ENCODE data around the gene SERPINA4.

The SERPINA4 gene

DNA sequence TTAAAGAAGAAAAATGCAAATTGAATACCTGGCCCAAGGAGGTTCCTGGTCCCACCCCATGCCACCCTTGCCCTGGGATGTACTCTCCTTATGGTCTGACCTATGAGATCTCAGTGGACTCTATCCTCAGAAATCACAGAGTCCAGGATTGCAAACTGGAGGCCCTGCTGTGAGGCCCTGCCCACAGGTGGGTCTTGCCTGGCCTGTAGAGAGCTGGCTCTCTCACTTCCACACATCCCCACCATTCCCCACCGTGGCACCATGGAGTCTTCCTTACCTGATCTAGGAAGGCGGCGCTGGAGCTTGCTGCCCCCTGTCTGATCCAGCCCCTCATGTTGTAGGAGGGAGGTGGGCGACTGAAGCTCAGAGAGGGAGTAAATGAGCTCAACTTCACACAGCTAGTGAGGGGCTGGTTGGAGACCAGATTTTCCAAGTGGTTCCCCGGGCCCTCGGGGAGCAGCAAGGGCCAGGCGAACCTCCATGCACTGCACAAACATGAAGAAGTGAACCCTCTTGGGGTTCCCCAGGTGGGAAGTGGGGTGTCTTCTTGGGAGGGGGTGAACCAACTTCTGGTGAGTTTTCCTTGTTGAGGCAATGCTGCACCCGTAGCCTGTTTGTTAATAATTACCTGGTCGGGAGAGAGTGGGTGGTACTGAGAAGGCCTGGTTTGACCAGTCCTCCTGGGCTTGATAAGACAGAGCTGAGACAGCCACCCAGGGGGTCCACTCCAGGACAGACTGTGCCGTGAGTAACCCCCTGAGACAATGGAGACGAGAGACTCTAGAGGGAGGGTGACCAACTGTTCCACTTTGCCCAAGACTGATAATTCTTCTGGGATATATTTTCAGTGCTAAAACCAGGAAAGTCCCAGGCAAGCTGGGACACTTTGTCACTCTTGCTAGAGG, at the start of gene SERPINA4:
Gene SERPINA4 (plus strand): TSS at position 692 of the 905 bp plus-strand sequence. CDS start 2,041 bp downstream, outside the sequence.
- DNase-seq: no peak

DNA sequence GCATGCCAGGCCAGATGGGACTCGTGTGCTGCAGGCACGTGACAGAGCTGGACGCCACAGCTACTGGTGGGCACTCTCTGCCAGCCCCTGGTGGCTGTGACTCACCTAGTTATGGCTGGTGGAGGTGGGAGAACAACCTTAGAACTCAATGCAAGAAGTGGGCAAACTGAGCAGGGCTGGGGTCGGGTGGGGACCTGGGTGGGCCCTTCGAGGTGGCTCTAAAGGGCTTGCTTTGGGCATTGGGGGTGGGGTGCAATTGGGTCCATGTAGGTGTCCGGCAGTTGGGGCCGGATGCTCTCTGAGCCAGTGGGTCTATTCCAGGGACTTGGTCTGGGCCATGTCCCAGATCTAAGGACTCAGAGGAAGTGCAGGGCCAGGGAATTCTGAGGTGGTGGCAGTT, 46.9 kb upstream of the SERPINA4 start:
- DNase-seq: no peak

GRCh38 chr14:94515426-94515825, 45.8 kb upstream of the SERPINA4 start:
- DNase-seq: no peak

DNA sequence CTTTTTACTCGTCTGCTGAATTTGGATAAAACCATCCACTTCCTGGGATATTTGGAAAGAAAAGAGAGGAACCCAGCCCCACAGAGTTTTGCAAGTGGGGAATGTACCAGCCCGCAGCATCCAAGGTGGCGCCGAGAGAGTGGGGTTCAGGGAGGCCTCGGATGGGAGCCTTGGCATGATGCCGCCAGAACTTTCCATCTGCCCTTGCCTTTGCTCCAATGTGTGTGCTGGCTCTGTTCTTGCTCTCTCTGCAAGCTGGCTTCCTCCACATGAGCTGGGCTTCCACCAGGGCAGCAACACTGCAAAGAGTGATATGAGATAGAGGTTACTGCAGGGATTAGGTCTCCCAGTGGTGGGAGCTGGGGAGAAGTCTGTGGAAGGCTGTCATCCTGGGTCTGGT, 45.4 kb upstream of the SERPINA4 start:
- no peak for DNase-seq

- no peak for DNase-seq
Observed at GRCh38 chr14:94517248-94517640, 44.0 kb upstream of the SERPINA4 start.

DNA sequence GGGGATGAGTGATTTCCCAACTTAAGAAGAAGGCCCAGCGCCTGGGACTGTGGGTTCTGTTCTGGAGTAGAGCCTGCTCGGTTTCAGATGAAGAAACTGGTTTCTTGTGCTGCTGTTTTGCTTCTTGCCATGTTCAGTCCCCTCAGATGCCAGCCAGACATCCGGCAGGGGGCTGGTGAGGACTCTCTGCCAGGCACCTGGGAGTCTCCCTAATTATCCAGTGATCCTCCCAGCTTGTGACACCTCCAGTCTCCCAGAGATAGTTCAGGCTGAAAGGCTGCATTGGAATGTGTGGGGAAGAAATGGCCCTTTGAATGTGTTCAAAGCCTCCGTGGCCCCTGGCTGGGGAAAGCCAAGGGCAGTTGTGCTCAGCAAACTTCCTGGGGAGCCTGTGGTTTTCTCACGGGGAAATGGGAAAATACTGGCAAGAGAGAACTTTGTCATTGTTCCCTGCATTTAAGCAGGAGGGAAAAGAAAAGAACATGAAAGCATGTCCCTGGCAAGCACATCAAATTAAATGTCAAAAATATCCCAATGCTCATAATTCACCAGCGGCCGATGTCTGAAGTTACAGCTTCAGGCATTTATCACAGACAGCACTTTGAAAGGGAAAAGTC, 43.5 kb upstream of the SERPINA4 start:
- no peak for DNase-seq

- DNase-seq: no peak
Observed at GRCh38 chr14:94521375-94522114, 39.7 kb upstream of the SERPINA4 start.

DNA sequence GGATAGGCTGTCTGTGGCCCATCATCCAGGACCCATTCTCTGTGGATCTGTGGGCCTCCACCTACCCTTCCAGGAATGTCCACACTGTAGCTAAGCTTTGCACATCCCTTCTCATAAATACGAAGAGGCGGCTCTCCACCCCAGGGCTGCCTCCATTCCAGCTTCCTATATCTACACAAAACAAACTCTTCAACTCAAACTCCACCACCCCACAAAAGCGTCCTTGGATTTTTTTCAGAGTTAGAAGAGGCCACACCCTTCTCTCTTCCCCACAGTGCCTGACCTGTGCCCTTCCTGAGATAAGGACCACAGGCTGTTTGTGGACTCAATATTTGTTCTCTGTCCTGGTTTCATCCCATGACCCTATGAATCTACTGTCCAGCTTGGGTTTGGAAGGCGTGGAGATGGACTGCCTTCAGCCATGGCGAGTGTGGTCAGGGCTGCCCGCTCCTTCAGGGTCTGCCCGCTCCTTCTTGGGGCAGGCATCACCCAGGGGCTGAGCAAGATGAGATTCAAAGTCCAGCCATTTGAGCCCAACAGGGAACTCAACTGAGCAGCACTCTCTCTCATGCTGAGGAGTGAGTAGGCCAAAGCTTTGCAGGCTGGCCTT, 39.0 kb upstream of the SERPINA4 start:
- no peak for DNase-seq

DNA sequence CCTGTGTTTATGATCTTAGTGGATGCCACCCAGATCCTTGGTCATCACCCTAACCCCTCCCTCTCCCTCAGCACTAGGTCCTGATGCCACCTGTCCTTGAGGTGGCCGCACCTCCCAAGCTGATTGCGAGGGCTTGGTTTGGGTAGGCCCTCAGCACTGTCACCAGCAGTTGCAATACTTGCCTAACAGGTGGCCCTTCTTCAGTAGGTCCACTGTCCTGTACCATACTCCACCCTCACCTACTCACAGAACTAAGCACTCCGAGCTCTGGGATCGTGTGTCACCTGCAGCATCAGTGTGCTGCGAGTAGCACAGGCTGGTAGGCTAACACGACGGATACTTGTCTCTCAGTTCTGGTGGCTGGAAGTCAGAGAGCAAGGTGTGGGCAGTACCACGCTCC, 38.0 kb upstream of the SERPINA4 start:
- no peak for DNase-seq

- no peak for DNase-seq
Observed at GRCh38 chr14:94524093-94524492, 37.1 kb upstream of the SERPINA4 start.

DNA sequence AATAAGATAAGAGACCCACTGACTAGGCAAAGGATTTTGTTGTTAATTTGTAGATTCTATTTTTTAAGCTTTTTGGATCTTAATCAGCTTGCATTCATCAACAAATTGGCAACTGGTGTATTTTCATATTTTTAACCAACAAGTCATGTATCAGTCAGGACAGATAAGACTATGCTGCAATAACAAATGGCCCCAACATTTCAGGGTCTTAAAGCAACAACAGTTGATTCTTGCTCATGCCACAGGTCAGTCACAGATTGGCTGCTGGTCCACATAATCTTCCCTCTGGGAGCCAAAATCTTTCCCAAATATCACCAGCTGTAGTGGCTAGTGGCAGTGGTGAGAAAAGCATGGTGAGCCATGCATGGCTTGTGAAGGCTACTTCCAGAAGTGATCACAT, 30.1 kb upstream of the SERPINA4 start:
- no peak for DNase-seq

DNA sequence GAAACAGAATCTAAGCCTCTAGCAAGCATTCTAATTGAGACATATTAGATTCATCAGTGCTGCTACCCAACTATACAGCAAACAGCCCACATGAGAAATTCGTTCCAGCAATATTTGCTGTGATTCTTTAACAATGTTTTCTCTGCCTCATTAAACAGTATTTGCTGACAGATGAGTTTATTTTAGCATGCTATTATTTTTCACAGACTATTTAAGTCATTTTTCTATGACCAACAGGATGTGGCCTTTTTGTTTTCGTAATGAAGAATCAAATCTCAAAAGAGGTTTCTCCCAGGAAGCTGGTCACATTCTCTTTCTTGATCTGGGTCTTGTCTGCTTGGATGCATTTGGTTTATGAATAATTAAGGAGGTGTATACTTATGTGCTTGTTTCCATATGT, 28.8 kb upstream of the SERPINA4 start:
- DNase-seq: no peak

DNA sequence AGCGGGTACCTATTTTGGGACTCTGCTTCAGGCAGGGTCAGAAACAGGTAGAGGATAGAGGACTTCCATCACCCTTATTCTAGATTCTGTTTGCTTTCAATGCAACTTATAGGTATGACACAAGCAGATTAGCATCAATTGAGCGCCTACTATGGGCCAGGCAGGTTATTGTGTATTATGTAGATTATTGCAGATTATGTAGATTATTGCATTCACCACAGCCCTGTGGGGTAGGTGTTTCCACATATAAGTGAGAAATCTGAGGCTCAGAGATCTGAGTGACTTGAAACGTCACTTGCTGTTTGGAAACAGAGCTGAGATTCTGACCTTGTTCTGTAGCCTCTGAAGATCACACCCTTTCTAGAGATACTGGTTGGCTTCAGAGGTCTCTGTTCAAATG, 25.7 kb upstream of the SERPINA4 start:
- DNase-seq: no peak

DNA sequence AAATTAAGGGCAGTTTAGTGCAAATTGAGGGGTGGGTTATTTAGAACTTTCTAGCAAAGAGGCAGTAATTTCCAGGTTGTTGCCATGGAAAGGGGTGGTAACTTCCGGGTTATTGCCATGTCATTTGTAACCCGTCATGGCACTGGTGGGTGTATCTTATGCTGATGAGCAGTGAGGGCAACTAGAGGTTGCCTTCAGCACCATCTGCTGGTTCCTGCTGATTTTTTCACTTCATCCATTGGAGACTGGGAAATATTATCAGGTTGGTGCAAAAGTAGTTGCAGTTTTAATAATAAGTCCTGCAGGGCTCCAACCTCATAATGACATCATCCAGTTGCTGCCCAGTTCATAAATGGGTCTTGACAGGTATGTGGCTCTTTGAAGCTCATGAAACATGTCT, 24.4 kb upstream of the SERPINA4 start:
- DNase-seq: no peak

DNA sequence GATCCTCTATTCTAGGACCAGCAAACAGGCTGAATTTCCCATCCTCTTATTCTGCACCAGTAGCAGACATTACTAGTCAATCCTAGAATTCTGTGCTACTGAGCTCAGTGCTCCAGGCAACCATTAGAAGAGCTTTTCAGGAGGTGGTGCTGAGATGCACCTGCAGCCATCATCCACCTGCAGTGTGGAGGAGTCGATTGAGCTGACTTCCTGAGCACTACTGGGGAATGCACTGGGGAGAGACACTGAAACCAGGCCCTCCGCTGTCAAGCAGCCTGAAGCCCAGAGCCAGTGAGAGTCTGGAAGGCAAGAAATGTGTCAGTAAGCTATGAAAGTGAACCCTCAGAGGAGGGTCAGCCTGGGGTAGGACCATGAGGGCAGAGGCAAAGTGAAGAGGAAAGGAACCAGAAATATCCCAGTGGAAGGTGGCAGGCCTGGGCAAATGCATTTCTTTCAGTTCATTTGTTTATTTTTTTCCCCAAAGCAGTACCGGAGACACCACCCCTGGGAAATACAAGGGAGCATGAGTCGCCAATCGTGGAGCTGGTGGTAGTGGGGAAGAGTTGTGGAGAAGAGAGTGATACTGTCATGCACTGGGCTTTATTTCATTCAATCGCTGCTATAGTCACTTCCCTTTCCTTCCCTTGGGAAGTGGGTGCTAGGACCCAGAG, 23.0 kb upstream of the SERPINA4 start:
- DNase-seq: no peak

DNA sequence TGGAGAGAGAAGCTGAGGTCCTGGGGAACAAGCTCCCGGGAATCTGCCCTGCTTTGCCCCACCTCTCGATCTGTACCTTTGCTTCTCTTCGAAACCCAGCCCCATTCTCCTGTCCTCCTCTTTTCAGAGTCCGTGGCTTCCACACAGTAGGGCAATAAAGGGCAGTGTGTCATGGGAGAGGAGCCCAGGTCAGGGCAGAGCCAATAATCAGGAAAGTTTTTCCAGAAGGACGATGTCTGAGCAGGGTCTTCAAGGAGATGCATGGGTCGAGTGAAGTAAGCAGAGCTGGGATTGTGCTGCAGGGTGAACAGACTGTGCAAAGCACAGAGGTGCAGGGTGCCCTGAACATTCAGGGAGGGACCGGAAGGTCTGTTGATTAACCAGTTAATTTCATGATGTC, 22.1 kb upstream of the SERPINA4 start:
- no peak for DNase-seq

GRCh38 chr14:94540031-94540794, 21.0 kb upstream of the SERPINA4 start:
- peak; percentile 22 for DNase-seq

- DNase-seq: no peak
Observed at GRCh38 chr14:94541234-94541975, 19.8 kb upstream of the SERPINA4 start.

GRCh38 chr14:94542111-94542810, 19.0 kb upstream of the SERPINA4 start:
- DNase-seq: peak; percentile 47

GRCh38 chr14:94542811-94543440, 18.3 kb upstream of the SERPINA4 start:
- DNase-seq: no peak
